ENCODE measurements around the gene RETSAT.
"Not testable (repeated sequence)": the region's sequence is repeated elsewhere in the genome, so short reads cannot be mapped to it uniquely, and the experiment has no call there.

RETSAT gene

GRCh38 chr2:85367180-85367579 lies 12.9 kb upstream of the RETSAT start:
- no peak overlapping the region for H3K4me3 ChIP-seq (ENCODE audit: low read depth, low read length)
- no peak for TF ChIP-seq CTCF (IDR thresholded peaks at IDR 0.05; ENCODE audit: low read depth, low read length, missing control alignments)
- no peak for DNase-seq (ENCODE audit: low read depth)

GRCh38 chr2:85362653-85363387 lies 8.5 kb upstream of the RETSAT start:
- not testable (repeated sequence) for H3K4me3 ChIP-seq (ENCODE audit: low read depth, low read length); DNase-seq (ENCODE audit: low read depth)

GRCh38 chr2:85357736-85358135 lies 3.4 kb upstream of the RETSAT start:
- no peak overlapping the region for H3K4me3 ChIP-seq (ENCODE audit: low read depth, low read length)
- no peak for TF ChIP-seq CTCF (IDR thresholded peaks at IDR 0.05; ENCODE audit: low read depth, low read length, missing control alignments)
- DNase-seq (ENCODE audit: low read depth), result no peak

- no peak for TF ChIP-seq CTCF (IDR thresholded peaks at IDR 0.05; ENCODE audit: low read depth, low read length, missing control alignments)
- DNase-seq (ENCODE audit: low read depth), result no peak
- H3K4me3 ChIP-seq (ENCODE audit: low read depth, low read length), result no peak overlapping the region
Observed at GRCh38 chr2:85356186-85356585, 1.9 kb upstream of the RETSAT start.

- no peak for DNase-seq (ENCODE audit: low read depth)
- TF ChIP-seq CTCF (IDR thresholded peaks at IDR 0.05; ENCODE audit: low read depth, low read length, missing control alignments), result no peak
- peak overlapping the region; percentile 99 for H3K4me3 ChIP-seq (ENCODE audit: low read depth, low read length)
Observed at GRCh38 chr2:85355521-85355920, 1.2 kb upstream of the RETSAT start.

- DNase-seq (ENCODE audit: low read depth), result no peak
- H3K4me3 ChIP-seq (ENCODE audit: low read depth, low read length), result peak overlapping the region; percentile 99
- TF ChIP-seq CTCF (IDR thresholded peaks at IDR 0.05; ENCODE audit: low read depth, low read length, missing control alignments), result no peak
Observed at GRCh38 chr2:85355073-85355410, 714 bp upstream of the RETSAT start.

GRCh38 chr2:85353876-85354285 lies 447 bp downstream of the RETSAT start:
- H3K4me3 ChIP-seq (ENCODE audit: low read depth, low read length), result peak overlapping the region; percentile 99
- DNase-seq (ENCODE audit: low read depth), result no peak
- TF ChIP-seq CTCF (IDR thresholded peaks at IDR 0.05; ENCODE audit: low read depth, low read length, missing control alignments), result no peak

Data from GM12864 (cell line).